DND-41 (cell line): Measurements from ENCODE around the gene SLC9A7.

Source experiments
- ATAC-seq: fragments of 200-7000 bp; cut with Tn5 transposase; 3 replicates; pipeline ENCODE4 v1.9.1; 2021; ENCODE audit warnings: low read depth; ENCODE audit not compliant: insufficient read depth
- DNase-seq: peaks from one replicate; pipeline ENCODE4 v3.0.0-alpha.2; 2020
- H2AFZ ChIP-seq: 2 replicates; pipeline ENCODE4 v1.6.0; 2012; ENCODE audit warnings: low read depth, low read length
- H3K27ac ChIP-seq: 2 replicates; pipeline ENCODE4 v1.5.1; 2012; ENCODE audit warnings: low read length, inconsistent platforms
- H3K27me3 ChIP-seq: fragments of 200-600 bp; sonication (generic); 2 replicates; pipeline ENCODE4 v1.6.0; 2012; ENCODE audit warnings: low read length, mild to moderate bottlenecking, inconsistent platforms; ENCODE audit not compliant: insufficient read depth, poor library complexity
- H3K36me3 ChIP-seq: 2 replicates; pipeline ENCODE4 v1.5.1; 2012; ENCODE audit warnings: low read length, inconsistent platforms; ENCODE audit not compliant: insufficient read depth
- H3K4me1 ChIP-seq: 2 replicates; pipeline ENCODE4 v1.5.1; 2012; ENCODE audit warnings: mild to moderate bottlenecking, low read length; ENCODE audit not compliant: insufficient read depth
- H3K4me2 ChIP-seq: 2 replicates; pipeline ENCODE4 v1.6.0; 2012; ENCODE audit warnings: mild to moderate bottlenecking, moderate library complexity, low read length, inconsistent platforms; ENCODE audit not compliant: insufficient read depth
- H3K4me3 ChIP-seq, 2 experiments: fragments of 200-600 bp in 1 of 2; shearing (Covaris generic) in 1 of 2; 2 replicates each; pipeline ENCODE4 v1.5.1; 2012 to 2016; ENCODE audit warnings: inconsistent platforms in 2 of 2, low read length in 2 of 2, mild to moderate bottlenecking in 2 of 2, low read depth in 1 of 2, moderate library complexity in 1 of 2
- H3K79me2 ChIP-seq: 2 replicates; pipeline ENCODE4 v1.6.0; 2012; ENCODE audit warnings: low read length, inconsistent platforms; ENCODE audit not compliant: insufficient read depth
- H3K9ac ChIP-seq: 2 replicates; pipeline ENCODE4 v1.6.0; 2012; ENCODE audit warnings: low read depth, mild to moderate bottlenecking, inconsistent platforms, low read length, moderate library complexity
- H3K9me3 ChIP-seq: 2 replicates; pipeline ENCODE4 v1.5.1; 2012; ENCODE audit warnings: low read length, moderate library complexity, mild to moderate bottlenecking, inconsistent platforms; ENCODE audit not compliant: insufficient read depth, severe bottlenecking
- H4K20me1 ChIP-seq: 2 replicates; pipeline ENCODE4 v1.6.0; 2012; ENCODE audit warnings: low read length; ENCODE audit not compliant: insufficient read depth
- EZH2 ChIP-seq: IDR thresholded peaks from 3 replicates; pipeline ENCODE4 v1.6.1; 2012; ENCODE audit warnings: borderline replicate concordance, low read depth, mild to moderate bottlenecking, moderate library complexity, low read length, inconsistent platforms; ENCODE audit not compliant: severe bottlenecking
- TF ChIP-seq, protein P1 (sequence below): IDR thresholded peaks from 2 replicates; pipeline ENCODE4 v1.5.1; 2012; ENCODE audit warnings: borderline replicate concordance, low read length, moderate library complexity, mild to moderate bottlenecking; ENCODE audit not compliant: poor library complexity, severe bottlenecking; ENCODE audit errors: extremely low read depth

Gene SLC9A7

DNA sequence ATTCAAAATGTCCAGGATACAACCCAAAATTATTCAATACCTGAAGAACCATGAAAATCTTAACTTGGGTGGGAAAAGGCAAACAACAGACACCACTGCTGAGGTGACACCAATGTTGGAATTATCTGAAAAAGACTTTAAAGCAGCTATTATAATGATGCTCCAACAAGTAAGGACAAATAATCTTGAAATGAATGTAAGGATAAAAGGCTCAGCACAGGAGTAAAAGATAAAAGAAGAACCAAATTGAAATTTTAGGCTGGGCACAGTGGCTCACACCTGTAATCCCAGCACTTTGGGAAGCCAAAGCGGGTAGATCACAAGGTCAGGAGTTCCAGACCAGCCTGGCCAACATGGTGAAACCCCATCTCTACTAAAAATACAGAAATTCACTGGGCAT lies 4.0 kb upstream of the SLC9A7 start:
- DNase-seq (no peak), ATAC-seq (no peak)
- H3K36me3 ChIP-seq: no peaks in the 10 kb centered on the region
- H3K4me2 ChIP-seq: no peak overlapping the region
- no peak overlapping the region for H3K9ac ChIP-seq
- H3K4me1 ChIP-seq: peaks cover 11% of the 10 kb centered on the region
- H3K27ac ChIP-seq: no peak overlapping the region
- H3K79me2 ChIP-seq: no peaks in the 10 kb centered on the region
- peaks cover 20% of the 10 kb centered on the region for H3K27me3 ChIP-seq
- H2AFZ ChIP-seq: no peak overlapping the region
- TF ChIP-seq, protein P1, sequence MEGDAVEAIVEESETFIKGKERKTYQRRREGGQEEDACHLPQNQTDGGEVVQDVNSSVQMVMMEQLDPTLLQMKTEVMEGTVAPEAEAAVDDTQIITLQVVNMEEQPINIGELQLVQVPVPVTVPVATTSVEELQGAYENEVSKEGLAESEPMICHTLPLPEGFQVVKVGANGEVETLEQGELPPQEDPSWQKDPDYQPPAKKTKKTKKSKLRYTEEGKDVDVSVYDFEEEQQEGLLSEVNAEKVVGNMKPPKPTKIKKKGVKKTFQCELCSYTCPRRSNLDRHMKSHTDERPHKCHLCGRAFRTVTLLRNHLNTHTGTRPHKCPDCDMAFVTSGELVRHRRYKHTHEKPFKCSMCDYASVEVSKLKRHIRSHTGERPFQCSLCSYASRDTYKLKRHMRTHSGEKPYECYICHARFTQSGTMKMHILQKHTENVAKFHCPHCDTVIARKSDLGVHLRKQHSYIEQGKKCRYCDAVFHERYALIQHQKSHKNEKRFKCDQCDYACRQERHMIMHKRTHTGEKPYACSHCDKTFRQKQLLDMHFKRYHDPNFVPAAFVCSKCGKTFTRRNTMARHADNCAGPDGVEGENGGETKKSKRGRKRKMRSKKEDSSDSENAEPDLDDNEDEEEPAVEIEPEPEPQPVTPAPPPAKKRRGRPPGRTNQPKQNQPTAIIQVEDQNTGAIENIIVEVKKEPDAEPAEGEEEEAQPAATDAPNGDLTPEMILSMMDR: no peak
- H3K4me3 ChIP-seq: no peak overlapping the region
- H4K20me1 ChIP-seq: no peaks in the 10 kb centered on the region
- H3K9me3 ChIP-seq: no peaks in the 10 kb centered on the region

GRCh38 chrX:46759645-46759974 lies 692 bp upstream of the SLC9A7 start:
- TF ChIP-seq, protein P1: no peak
- TF ChIP-seq EZH2: no peak
- H3K79me2 ChIP-seq: no peaks in the 10 kb centered on the region
- H3K4me2 ChIP-seq: peak overlapping the region; percentile 81
- no peaks in the 10 kb centered on the region for H3K9me3 ChIP-seq
- peaks cover 11% of the 10 kb centered on the region for H3K4me1 ChIP-seq
- peaks cover 20% of the 10 kb centered on the region for H3K27me3 ChIP-seq
- H3K4me3 ChIP-seq: peak overlapping the region in 1 of 2 experiments; percentile 57; a peak in 2 of 4 replicates
- no peaks in the 10 kb centered on the region for H3K36me3 ChIP-seq
- no peak for DNase-seq
- ATAC-seq: peak; percentile 35; the same call in 1 of the 3 replicates
- H3K9ac ChIP-seq: peak overlapping the region; percentile 43
- peak overlapping the region; percentile 62 for H2AFZ ChIP-seq
- H3K27ac ChIP-seq: no peak overlapping the region
- H4K20me1 ChIP-seq: no peaks in the 10 kb centered on the region

DNA sequence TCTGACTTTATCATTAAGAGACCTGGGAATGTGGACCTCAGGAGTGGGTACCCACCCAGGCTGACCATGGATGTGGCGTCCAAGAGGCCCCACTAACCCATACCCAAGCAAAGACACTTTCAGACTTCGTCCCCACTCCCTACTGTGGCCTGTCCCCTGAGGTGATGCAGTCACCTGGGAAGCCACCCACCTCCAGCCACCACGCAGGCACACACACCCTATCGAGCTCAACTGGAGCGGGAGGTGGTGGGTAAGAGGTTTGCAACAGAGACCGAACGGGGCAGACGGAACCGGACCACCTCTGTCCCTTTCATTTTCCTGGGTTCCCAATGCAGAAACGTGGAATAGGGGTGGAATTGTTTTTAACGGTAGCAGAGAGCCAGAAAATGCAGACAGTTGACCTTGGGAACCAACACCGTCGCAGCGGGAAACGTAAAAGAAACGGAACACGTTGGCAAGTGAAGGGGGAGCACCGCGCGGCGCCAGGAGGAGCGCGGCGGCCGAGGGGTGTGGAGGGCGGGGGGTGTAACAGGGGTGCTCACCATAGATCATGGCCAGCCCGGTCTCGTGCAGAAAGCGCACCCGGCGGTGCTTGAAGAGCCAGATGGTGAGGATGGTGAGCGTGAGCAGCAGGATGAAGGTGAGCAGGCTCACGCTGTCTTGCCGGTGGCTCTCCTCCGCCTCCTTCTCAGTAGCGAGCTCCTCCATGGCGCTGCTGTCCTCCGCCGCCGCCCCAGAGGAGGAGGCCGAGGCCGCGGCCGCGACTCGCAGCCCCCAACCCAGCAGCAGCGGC lies 559 bp downstream of the SLC9A7 start:
- H3K4me2 ChIP-seq: peak overlapping the region; percentile 81
- DNase-seq: no peak
- H3K4me3 ChIP-seq: peak overlapping the region in 1 of 2 experiments; percentile 57; a peak in 2 of 4 replicates
- no peaks in the 10 kb centered on the region for H4K20me1 ChIP-seq
- ATAC-seq: no peak; the same call in 2 of the 3 replicates
- TF ChIP-seq, protein P1: no peak
- no peak for TF ChIP-seq EZH2
- peaks cover 11% of the 10 kb centered on the region for H3K4me1 ChIP-seq
- H3K9ac ChIP-seq: peak overlapping the region; percentile 43; the same call in 1 of the 2 replicates
- H3K36me3 ChIP-seq: no peaks in the 10 kb centered on the region
- no peak overlapping the region for H3K27ac ChIP-seq
- H2AFZ ChIP-seq: no peak overlapping the region
- peaks cover 20% of the 10 kb centered on the region for H3K27me3 ChIP-seq
- no peaks in the 10 kb centered on the region for H3K79me2 ChIP-seq
- no peaks in the 10 kb centered on the region for H3K9me3 ChIP-seq

DNA sequence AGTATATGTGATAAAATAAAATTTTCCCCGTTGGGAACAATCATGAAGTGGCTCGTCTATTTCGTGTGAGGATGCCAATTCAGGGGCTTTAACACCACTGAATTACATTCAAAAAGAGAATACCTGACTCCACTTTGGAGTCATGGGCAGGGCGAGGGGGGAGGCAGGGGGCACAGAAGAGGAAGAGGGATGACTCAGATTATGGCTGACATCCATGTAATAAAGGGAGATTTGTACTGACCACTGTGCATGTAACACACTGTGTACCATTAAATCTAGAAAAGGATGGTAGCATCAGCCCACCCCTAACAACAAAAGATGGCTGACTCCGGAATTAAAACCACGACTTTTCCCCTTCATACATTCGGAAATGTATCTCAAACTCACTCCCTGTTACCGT lies 1.3 kb downstream of the SLC9A7 start:
- Histone ChIP-seq H3K79me2 (no peaks in the 10 kb centered on the region), H3K36me3 (no peaks in the 10 kb centered on the region), H3K27ac (no peak overlapping the region), H4K20me1 (no peaks in the 10 kb centered on the region), H3K9ac (no peak overlapping the region), H3K27me3 (peaks cover 20% of the 10 kb centered on the region), H3K9me3 (no peaks in the 10 kb centered on the region), H3K4me2 (no peak overlapping the region), H3K4me1 (peaks cover 11% of the 10 kb centered on the region), H3K4me3 (no peak overlapping the region), H2AFZ (no peak overlapping the region)
- DNase-seq (no peak), ATAC-seq (no peak)
- no peak for TF ChIP-seq EZH2
- TF ChIP-seq, protein P1: no peak
